Mucosa of rectum (tissue), 2 donors: ENCODE data around the gene SMKR1.

Source experiments
- H3K27ac ChIP-seq, 2 donors: one replicate each; pipeline ENCODE4 v1.7.0; 2013; ENCODE audit warnings: inconsistent platforms in 2 of 2, low read depth in 2 of 2, low read length in 2 of 2
- H3K27me3 ChIP-seq, 2 donors: one replicate each; pipeline ENCODE4 v1.7.0; 2013; ENCODE audit warnings: low read length in 2 of 2; ENCODE audit not compliant: control insufficient read depth in 2 of 2, insufficient read depth in 2 of 2
- H3K36me3 ChIP-seq, 2 donors: one replicate each; pipeline ENCODE4 v1.7.0; 2013; ENCODE audit warnings: low read length in 2 of 2; ENCODE audit not compliant: control insufficient read depth in 2 of 2, insufficient read depth in 2 of 2
- H3K4me1 ChIP-seq, 2 donors: one replicate each; pipeline ENCODE4 v1.7.0; 2013; ENCODE audit warnings: low read length in 2 of 2, mild to moderate bottlenecking in 1 of 2; ENCODE audit not compliant: control insufficient read depth in 2 of 2, insufficient read depth in 2 of 2
- H3K4me3 ChIP-seq, 2 donors: one replicate each; pipeline ENCODE4 v1.7.0; 2013; ENCODE audit warnings: low read length in 2 of 2
- H3K9ac ChIP-seq, 2 donors: one replicate each; pipeline ENCODE4 v1.7.0; 2013; ENCODE audit warnings: low read length in 2 of 2, low read depth in 1 of 2, mild to moderate bottlenecking in 1 of 2
- H3K9me3 ChIP-seq, 2 donors: one replicate each; pipeline ENCODE4 v1.7.0; 2013; ENCODE audit warnings: low read length in 2 of 2; ENCODE audit not compliant: control insufficient read depth in 2 of 2
- donor health status: healthy.
- donor health status: Normal muscosa, but diverticular disease.

Gene SMKR1

DNA sequence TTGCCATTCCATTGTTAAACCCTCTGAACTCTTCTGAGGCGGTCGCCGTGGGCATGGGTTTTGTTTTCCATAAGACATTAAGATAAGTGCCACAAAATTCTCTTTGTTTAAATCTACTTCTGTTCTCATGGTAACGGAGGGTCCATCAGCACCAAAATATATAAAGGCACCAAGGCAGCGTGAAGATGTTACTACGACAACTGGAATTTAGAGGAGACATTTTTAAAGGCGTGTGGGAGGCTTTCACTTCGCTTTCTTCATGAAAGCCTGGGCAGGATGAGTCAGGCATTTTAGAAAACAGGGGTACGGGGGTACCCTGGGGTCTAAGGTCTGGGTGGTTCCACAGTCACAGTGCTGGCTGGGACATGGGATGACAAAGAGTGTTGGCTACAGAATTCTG is 34.0 kb downstream of the SMKR1 start:
- H3K9ac ChIP-seq: no peak overlapping the region
- H3K36me3 ChIP-seq: no peaks in the 10 kb centered on the region
- no peaks in the 10 kb centered on the region for H3K4me1 ChIP-seq
- no peak overlapping the region for H3K4me3 ChIP-seq
- no peaks in the 10 kb centered on the region for H3K27me3 ChIP-seq
- H3K9me3 ChIP-seq: no peaks in the 10 kb centered on the region
- no peak overlapping the region for H3K27ac ChIP-seq

DNA sequence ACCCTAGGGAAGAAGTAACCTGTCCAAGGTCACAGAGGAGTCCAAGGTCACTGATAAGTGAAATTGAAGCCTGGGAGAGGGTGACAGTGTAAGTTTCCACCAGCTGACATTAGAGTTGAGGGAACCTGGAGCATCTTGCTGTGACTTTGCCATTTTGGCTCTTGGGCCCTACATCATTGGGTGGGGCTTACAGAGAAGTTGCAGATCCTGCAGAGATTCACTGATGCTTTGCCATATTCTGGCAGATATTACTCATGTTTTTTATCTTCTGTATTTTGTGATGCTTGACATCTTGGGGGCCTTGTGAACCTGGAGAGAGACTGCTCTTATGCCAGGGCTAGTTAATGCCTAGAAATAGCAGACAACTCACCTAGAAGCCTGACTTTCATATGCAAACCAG is 36.5 kb downstream of the SMKR1 start:
- no peaks in the 10 kb centered on the region for H3K4me1 ChIP-seq
- H3K4me3 ChIP-seq: no peak overlapping the region
- no peak overlapping the region for H3K9ac ChIP-seq
- no peaks in the 10 kb centered on the region for H3K27me3 ChIP-seq
- H3K36me3 ChIP-seq: no peaks in the 10 kb centered on the region
- no peaks in the 10 kb centered on the region for H3K9me3 ChIP-seq
- H3K27ac ChIP-seq: no peak overlapping the region

- Histone ChIP-seq H3K27me3 (no peaks in the 10 kb centered on the region), H3K9ac (no peak overlapping the region), H3K9me3 (no peaks in the 10 kb centered on the region), H3K4me1 (no peaks in the 10 kb centered on the region), H3K27ac (no peak overlapping the region), H3K36me3 (no peaks in the 10 kb centered on the region), H3K4me3 (no peak overlapping the region)
Observed at GRCh38 chr7:129540340-129540739, 38.0 kb downstream of the SMKR1 start.

DNA sequence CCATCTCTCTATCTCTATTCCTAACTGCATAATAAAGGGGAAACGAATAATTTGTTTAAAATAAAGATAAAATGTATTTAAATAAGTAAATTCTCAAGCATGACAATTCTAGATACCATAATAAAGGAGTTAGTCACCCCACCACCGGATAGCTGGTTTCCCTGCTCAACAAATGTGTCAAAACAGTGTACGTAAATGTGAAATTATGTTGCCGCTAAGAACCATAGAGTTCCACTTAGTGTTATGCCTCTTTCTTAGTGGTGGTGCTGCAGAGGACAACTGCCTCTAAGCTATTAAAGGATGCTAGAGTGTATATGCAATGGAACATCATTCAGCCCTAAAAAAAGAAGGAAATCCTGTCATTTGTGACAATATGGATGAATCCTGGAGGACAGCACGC is 42.4 kb downstream of the SMKR1 start:
- no peaks in the 10 kb centered on the region for H3K36me3 ChIP-seq
- H3K27me3 ChIP-seq: no peaks in the 10 kb centered on the region
- H3K4me3 ChIP-seq: no peak overlapping the region
- H3K9ac ChIP-seq: no peak overlapping the region
- no peaks in the 10 kb centered on the region for H3K9me3 ChIP-seq
- H3K27ac ChIP-seq: no peak overlapping the region
- H3K4me1 ChIP-seq: no peaks in the 10 kb centered on the region

DNA sequence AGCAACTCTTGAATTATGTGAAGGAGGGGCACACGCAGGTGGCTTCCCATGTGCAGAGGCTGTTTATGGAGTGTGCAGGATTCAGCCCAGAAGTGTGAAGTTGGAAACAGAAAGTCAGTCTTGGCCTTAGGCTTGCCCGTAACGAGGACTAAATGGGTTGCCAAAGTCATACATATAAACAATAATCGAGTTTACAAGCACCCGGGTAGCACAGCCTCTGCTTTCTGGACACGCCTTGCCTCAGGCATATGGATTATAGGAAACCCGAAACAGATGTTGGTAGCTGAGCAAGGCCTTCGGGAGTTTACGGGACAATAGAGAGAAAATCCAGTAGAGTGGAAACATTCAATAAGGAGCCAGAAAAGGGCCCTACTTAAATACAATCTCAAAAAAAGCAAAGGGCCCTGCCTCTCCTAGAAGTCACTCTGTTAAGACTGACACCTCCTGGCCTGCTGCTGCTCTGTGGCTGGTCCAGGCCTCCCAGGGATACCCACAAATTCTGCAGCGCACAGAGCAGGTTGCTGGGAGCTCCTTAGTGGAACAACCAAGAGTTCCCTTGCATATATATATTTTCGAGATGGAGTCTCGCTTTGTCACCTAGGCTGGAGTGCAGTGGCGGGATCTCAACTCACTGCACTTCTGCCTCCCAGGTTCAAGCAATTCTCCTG is 48.5 kb downstream of the SMKR1 start:
- Histone ChIP-seq H3K4me1 (no peaks in the 10 kb centered on the region), H3K9me3 (no peaks in the 10 kb centered on the region), H3K4me3 (no peak overlapping the region), H3K36me3 (no peaks in the 10 kb centered on the region), H3K9ac (no peak overlapping the region), H3K27me3 (no peaks in the 10 kb centered on the region), H3K27ac (no peak overlapping the region)

GRCh38 chr7:129553899-129554461 is 51.6 kb downstream of the SMKR1 start:
- no peak overlapping the region for H3K4me3 ChIP-seq
- H3K9me3 ChIP-seq: no peaks in the 10 kb centered on the region
- H3K4me1 ChIP-seq: no peaks in the 10 kb centered on the region
- no peaks in the 10 kb centered on the region for H3K27me3 ChIP-seq
- H3K9ac ChIP-seq: no peak overlapping the region
- no peaks in the 10 kb centered on the region for H3K36me3 ChIP-seq
- H3K27ac ChIP-seq: no peak overlapping the region

DNA sequence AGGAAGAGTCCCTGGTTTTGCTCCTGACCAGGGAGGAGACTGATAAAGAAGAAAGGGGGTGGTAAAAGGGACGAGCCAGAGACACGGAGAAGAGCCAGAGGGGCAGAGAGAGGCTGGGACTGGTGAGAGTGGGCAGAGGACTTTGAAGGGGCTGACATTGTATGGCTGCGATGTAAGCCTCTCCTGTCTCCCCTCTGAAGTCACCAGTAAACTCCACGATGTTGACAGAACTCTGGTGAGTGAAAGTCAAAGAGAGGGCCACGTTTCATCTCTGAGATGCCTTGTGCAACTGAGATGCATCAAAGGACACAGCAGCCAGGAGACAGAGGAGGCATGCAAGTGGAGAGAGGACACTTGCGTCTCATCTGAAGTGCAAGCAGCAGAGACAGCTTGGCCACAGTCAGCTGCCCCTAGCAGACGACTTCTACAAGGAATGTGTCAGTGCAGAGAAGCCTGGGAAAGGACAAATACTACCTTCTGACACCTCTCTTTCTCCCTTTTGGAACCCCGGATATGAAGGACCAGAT is 54.3 kb downstream of the SMKR1 start:
- no peak overlapping the region for H3K9ac ChIP-seq
- no peaks in the 10 kb centered on the region for H3K36me3 ChIP-seq
- H3K9me3 ChIP-seq: no peaks in the 10 kb centered on the region
- H3K4me3 ChIP-seq: no peak overlapping the region
- H3K27ac ChIP-seq: no peak overlapping the region
- no peaks in the 10 kb centered on the region for H3K4me1 ChIP-seq
- H3K27me3 ChIP-seq: no peaks in the 10 kb centered on the region

DNA sequence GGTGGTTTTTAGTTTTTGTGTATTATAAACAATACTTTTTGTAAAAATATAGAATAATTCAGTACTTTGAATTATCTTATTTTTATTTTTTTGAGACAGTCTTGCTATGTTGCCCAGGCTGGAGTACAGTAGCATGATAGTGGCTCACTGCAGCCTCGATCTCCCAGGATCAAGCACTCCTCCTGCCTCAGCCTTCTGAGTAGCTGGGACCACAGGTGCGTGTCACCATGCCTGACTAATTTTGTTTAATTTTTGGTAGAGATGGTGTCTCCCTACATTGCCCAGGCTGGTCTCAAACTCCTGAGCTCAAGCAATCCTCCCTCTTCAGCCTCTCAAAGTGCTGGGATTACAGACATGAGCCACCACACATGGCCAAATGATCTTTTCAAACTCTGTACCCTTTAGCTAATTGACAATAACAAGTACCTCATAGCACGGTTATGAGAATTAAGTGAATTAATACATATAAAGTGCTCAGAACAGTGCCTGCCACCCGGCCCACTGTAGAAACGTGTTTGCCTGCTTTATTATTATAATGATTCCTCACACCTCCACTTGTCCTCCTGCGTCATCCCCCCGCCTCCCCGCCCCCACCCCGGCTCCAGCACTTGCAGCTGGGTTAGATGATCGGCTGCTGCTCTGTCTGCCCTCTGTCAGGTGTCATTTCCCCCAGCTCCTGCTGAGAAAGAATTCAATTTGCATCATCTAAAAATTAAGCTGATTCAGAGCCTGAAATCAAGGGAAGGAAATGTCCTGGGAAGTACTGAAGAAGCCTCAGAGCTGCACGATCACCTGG is 55.6 kb downstream of the SMKR1 start:
- Histone ChIP-seq H3K4me1 (no peaks in the 10 kb centered on the region), H3K27ac (no peak overlapping the region), H3K4me3 (no peak overlapping the region), H3K36me3 (no peaks in the 10 kb centered on the region), H3K9me3 (no peaks in the 10 kb centered on the region), H3K9ac (no peak overlapping the region), H3K27me3 (no peaks in the 10 kb centered on the region)

GRCh38 chr7:129559564-129559963 is 57.2 kb downstream of the SMKR1 start:
- H3K9me3 ChIP-seq: no peaks in the 10 kb centered on the region
- no peaks in the 10 kb centered on the region for H3K36me3 ChIP-seq
- H3K27me3 ChIP-seq: no peaks in the 10 kb centered on the region

GRCh38 chr7:129560831-129561230 is 58.5 kb downstream of the SMKR1 start:
- H3K27me3 ChIP-seq: no peaks in the 10 kb centered on the region
- no peak overlapping the region for H3K27ac ChIP-seq
- H3K9me3 ChIP-seq: no peaks in the 10 kb centered on the region
- no peak overlapping the region for H3K4me3 ChIP-seq
- H3K9ac ChIP-seq: no peak overlapping the region
- H3K36me3 ChIP-seq: no peaks in the 10 kb centered on the region
- H3K4me1 ChIP-seq: no peaks in the 10 kb centered on the region

More at GRCh38 chr7:129559564-129559963, 57.2 kb downstream of the SMKR1 start:
- no peak overlapping the region for H3K4me3 ChIP-seq
- H3K9ac ChIP-seq: no peak overlapping the region
- H3K4me1 ChIP-seq: no peaks in the 10 kb centered on the region
- H3K27ac ChIP-seq: no peak overlapping the region
